Mammary microvascular endothelial cell (primary cell): ENCODE results near the gene PPP1R14B. TPM values are rescaled to one million over a fixed set of nuclear protein-coding genes. Genes with fewer than 3 reads are reported as not detected.

Experiments used
- total RNA-seq: library from RNA; depleted of rRNA; stranded (reverse); fragments of >200 nt; gene quantifications from 2 replicates; pipeline ENCODE4 v1.2.3, GENCODE V29; 2015

The PPP1R14B gene, protein sequence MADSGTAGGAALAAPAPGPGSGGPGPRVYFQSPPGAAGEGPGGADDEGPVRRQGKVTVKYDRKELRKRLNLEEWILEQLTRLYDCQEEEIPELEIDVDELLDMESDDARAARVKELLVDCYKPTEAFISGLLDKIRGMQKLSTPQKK
- total RNA-seq = 432 and 445 TPM in 2 replicates

DNA sequence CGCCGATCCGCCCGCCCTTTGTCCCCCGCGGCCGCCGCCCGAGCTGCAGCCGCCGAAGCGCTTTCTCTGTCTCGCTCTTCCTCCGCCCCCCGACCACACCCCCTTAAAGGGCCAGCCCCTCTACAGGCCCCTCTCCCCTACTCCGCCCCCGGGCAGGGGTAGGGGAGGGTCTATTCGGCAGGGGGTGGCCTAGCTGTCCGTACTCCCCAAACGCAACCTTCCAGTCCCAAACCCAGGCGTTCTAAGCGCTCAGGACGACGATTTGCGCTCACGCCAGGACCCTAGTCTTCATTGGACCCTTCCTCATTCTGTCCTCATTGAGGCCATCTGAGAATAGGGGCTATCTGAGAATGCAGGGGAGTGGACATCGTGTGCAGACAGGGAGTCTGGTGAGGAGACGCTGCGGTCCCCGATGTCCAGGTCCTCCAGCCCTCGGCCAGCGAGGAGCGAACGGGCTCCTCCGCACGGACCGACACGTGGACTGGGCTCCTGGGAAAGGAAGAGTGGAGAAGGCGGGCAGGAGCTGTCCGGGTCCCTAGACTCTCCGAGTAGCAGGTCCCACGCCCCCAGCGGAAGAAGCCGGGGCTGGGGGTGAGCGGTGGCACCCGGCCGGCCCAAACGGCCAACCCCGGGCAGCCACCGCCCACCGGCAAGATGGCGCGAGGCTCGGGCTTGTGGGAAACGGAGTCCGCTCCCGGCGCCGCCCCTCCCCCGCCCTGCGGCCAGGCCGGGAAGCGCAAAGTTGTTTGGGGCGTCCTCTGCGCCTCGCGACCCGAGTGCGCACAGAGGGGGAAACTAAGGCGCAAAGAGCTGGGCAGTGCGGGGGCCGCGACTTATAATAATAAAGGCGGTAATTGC is at the start of gene PPP1R14B:
TSS of gene PPP1R14B (minus strand) at position 73 of the 858 bp plus-strand sequence. CDS start 270 bp downstream, outside the sequence.

DNA sequence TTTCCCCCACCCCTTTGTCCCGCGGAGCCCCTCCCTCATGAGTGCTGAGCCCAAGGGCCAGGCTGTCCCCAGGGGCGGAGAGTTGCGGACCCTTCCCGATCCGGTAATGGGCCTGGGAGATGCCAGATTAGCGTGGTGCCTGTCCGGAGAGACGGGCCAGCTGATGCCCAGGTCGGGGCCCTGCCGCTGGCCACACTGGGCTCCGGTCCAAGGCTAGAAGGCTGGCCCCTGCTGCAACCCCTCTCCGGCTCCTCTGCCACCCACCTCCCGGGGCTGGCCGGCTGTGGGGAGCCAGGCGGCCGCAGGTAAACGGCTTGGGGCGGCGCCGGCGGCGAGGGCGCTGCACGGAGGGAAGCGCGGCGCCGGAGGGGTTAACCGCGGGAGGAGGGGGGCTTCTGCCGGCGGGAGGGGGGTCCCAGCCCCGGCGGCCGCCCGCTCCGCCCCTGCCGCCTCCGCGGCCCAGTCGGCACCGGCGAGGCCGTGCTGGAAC is 44.6 kb upstream of the PPP1R14B start, which contains the start of gene KCNK4:
TSS of gene KCNK4 (plus strand) at position 41 of the 490 bp plus-strand sequence. CDS start 1,717 bp downstream, outside the sequence.

DNA sequence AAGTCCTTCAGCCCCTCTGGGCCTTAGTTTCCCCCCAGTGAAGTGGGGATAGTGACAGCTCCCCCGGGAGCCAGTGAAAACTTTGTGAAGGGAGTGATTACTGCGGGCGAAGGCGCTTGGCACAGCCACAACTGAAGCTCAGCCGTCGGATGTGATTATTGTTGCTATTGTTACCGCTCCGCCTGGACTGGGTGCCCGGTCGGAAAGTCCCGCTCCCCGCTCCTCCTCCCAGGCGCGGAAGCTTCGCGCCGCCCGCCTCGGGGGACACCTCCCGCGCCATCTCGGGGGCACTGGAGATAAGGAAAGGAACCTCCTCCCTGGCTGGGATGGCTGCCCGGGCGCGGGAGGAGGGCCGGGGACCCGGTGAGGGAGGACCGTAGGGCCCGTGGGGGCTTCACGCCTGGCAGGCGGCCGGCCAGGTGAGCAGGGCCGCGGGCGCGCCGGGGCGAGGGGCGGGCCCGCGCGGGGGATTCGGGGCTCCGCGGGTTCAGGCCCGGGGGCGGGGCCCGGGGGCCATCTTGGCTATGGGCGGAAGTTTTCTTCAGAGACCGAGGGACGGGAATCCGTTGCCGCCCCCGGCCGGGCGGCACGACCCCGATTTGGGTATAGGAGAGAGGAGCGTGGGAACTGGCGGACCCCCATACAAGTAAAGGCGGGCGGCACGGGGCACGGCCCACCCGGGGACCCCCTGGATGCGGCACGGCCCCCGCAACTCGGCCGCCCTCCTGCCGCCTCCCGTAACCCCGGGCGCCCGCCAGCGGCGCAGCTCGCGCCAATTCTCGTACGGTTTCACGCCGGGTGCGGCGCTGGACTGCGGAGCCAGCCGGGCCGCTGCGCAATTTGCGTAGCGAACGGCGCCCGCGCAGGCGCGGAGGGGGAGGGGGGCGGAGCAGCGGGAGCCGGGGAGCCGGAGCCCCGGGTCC is 38.5 kb upstream of the PPP1R14B start, which contains the start of gene GPR137:
TSS of gene GPR137 (plus strand) at position 887 of the 923 bp plus-strand sequence. CDS start 677 bp downstream, outside the sequence.

DNA sequence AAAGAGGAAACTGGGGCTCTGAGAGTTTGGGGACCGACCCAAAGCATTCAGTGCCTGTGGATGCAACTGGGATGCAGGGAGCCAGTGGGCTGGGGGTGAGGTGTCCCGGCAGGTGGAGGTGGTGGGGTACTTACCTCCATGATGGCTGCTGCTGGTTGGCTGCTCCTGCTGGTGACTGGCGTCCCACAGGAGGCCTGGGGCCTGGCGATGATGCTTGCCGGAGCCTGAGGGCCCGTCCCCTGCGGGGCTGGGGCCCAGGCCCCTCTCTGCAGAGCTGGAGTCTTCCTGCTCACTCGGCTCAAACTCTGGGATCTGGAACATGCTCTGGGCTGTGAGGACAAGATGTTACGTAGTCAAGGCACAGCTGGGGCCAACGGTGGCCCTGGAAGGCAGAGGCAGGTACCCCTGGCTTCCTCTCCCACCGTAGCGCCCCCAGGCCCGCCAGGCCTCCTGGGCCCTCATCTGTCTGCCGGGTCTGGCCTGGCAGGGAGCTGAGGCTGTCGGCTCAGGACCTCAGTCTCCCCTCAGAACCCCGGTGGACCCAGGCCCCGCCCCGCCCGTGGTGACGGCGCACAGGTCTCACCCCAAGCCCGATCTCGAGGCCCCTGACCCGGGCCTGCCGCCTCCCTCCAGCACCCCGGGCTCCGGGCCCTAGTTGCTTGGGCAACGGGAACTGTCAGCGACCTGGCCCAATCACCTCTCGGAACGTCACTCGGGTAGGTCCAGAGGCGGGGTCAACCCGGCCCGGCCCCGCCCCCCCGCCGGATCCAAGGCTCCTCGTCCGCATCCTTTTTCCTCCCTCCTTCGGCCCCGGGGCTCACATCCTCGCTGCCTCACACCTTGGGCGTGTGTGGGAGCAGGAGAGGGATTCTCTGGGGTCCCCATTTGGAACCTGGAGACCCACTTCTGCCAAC is 37.6 kb upstream of the PPP1R14B start, which contains the start of gene BAD:
TSS of gene BAD (minus strand) at position 618 of the 914 bp plus-strand sequence. CDS start at position 321, 297 bp downstream.

DNA sequence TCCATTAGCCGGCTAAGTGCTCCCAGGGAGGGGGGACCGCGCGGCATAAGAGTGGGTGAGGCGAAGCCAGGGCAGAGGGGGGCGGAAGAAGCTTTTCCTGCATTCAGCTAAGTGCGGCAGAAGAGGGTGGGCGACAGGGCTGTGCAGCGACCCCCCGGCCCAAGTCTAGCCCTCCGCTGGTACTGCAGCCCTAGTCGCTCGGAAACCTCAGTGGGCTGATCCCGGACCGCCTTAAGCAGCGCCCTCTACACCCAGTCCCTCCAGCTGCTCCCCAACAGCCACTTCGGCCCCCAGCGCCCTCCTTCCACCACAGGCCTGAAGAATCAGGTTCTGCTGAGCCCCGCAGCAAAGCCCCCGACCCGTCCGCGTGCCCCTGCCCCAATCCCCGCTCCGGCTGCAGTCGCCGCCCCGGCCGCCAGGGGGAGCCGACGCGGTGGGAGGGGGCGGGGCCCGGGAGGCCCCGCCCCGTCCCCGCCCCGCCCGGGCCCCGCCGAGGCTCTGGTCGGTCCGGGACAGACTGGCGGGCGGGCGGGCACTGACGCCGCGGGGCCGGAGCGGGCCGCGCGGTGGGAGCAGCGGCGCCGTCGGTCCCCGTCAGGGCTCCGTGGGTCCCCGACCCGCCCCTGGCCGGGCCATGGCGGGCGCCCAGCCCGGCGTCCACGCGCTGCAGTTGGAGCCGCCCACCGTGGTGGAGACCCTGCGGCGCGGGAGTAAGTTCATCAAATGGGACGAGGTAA is 4.4 kb upstream of the PPP1R14B start, which contains the start of gene PLCB3:
TSS of gene PLCB3 (plus strand) at position 515 of the 737 bp plus-strand sequence. CDS start at position 635, 120 bp downstream.

DNA sequence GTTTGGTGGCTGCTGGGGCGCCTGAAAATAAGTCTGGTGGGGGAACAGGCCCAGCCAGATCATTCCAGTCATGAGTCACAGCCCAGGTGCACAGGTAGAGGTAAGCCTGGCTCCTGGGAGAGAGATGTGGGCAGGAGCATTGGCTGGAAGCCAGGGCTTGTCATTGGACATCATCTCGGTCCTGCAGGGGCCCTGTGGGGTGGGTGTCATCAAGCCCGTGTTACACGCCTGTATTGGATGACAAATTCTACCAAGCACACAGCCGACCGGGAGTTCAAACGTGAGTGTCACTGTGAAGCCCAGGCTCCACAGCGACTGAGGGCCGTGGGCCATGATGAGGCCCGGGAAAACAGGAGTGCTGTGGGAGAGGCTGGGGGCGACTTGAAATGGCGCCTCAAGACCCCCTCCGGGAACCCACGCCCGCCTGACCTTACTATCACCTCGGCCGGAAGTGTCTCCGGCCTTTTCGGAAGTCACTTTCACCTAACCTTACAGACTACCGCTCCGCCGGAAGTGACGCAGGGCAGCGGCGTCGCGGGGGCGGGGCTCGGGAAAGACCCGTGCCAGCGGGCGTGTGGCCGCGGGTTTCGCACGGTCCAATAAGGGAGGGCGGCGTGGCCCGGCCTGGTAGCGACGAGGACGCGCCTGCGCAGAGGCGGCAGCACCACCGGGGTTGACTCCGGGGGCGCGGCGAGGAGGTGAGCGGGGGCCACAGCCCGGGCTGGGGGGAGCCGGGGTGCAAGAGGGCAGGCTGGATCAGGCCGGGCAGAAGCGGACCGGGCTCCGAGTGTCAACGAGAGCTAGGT is 6.1 kb downstream of the PPP1R14B start, which contains the start of gene FKBP2:
TSS of gene FKBP2 (plus strand) at position 661 of the 806 bp plus-strand sequence. CDS start 1,293 bp downstream, outside the sequence.

DNA sequence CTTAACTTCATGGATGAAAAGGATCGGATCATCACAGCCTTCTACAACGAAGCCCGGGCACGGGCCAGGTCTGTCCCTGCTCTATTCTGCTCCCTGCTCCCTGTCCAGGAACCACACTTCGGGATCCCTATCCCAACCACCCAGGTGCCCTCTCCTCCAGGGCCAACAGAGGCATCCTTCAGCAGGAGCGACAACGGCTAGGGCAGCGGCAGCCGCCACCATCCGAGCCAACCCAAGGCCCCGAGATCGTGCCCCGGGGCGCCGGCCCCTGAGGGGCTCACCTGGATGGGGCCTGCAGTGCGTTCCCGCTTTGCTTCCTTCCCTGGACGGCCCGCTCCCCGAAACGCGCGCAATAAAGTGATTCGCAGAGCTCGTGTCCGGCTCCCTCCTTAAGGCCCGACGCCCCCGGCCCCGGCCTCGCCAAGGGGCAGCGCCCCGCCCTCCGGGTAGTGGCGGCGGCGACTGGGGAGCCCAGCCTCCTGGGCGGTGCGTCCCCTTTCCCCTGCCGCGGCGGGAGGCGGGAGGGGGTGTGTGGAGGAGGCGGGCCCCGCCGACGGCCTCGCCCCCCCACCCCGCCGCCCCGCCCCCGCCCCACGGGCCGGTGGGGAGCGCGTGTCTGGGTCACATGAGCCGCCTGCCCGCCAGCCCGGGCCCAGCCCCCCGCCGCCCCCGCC is 12.7 kb downstream of the PPP1R14B start, which contains the start of gene VEGFB:
TSS of gene VEGFB (plus strand) at position 672 of the 674 bp plus-strand sequence. CDS start 250 bp downstream, outside the sequence.

DNA sequence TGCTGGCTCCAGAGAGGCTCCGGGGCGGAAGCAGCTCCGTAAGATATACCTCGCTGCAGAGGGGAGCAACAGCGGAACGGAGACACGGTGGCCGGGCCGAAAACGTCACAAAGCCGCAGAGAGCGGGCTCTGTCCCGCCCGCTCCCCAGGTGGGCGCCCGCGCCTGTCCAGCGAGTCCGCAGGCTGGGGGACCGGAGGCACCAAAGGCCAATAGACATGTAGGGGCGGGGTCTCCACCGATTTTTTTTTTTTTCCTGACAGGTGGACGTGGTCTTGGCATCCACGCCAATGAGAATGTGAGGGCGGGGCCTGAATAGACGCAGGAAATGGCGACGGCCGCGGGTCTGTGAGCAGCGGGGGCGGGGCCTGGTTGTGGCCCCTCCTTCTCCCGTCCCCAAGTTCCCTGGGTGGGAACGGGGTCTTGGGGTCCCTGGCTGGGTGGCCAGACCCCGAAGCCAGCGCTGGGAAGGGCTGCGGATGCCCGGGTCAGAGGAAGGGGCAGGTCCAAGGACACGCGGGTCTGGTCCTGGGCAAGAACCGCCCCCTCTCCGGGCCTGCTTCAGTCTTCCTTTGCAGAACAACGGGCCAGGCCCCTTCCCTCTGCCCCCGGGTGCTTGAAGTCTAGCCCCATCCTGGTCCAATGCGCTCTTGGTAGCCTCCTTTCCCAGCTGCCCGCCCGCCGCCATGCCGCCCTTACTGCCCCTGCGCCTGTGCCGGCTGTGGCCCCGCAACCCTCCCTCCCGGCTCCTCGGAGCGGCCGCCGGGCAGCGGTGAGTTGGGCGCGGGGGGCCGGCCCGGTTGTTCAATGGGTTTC is 16.4 kb downstream of the PPP1R14B start, which contains the start of gene DNAJC4:
TSS of gene DNAJC4 (plus strand) at position 378 of the 814 bp plus-strand sequence. CDS start at position 685, 307 bp downstream.

DNA sequence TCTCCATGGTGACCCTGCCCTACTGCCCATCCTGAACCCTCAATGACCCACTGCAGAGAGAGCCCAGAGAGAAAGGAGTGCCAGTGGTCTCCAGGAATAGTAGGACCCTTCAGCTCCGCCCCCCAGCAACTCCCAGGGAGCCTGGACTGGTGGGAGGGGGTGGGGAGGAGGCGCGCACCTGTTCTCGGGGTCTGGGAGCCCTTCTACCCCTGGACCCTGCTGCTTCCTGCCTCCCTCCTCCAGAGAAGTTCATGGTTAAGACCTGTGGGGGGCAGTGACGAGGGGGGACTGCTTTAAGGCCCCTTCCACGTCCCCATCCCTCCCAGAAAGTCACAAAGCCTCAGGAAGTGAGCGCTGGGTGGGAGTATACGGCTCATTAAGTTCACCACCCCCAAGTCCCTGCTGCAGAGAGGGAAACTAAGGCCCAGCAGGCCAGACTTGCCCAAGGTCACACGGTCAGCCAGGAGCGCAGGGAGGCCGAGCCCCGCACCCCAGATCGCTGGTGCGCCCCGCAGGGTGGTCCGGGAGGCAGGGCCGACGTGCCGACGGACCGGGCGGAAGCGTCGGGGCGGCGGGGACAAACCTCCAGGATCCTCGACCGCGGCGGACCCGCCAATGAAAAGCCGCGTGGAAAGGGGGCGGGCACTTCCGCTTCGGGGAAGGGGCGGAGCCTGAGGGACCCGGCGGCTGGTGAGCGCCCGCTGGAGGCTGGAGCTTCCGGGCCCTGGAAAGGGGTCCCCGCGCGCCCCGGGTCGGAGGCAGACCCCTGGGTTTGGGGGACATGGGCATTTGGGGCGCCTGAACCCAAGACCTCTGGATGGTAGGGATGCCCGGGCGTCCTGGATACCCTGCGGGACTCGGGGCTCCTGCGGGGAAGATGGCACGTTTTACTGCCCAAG is 20.9 kb downstream of the PPP1R14B start, which contains the start of the genes NUDT22 and TRPT1:
TSS of gene NUDT22 (plus strand) at position 667 of the 899 bp plus-strand sequence. CDS start 379 bp downstream, outside the sequence.
TSS of gene TRPT1 (minus strand) at position 579 of the 899 bp plus-strand sequence. CDS start at position 253, 326 bp downstream.

DNA sequence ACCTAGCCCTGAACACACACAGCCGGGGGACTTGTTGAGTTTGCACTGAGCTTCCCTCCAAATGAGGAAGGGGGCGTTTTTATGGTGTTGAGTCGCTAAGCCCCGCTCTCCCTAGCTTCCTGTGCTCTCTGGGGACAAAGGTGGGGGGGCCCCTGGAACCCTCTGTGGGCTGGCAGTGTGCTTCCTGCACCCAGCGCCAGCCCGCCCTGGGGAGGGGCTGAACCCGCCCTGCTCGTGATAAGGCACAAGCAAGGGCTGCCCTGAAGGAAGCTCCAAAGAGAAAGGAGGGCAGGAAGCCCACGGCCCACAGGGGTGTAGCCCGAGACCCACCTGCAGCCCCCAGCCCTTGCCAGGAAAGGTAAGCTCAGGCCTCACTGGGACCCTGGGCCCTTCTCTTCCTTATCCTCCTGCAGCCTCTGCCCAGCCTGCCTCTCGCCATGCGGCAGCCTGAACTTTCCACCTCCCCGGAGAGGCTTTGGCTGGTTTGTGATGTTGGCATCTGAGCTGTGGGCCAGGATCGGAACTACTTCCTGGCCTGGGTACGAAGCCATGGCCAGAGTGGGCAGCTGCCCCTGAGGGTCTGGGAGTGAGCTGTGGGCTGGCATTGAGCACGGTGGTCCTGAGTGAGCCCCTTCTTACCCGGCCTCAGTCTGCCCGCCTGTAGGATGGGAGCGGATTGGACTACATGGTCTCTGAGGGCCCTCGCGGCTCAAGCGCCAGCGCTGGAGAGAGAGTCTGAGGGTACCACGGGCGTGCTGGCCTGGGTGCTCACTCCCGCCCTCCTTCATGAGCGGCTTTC is 40.1 kb downstream of the PPP1R14B start, which contains the start of gene FERMT3:
TSS of gene FERMT3 (plus strand) at position 265 of the 799 bp plus-strand sequence. CDS start 644 bp downstream, outside the sequence.

Other genes starting within 250 kb of the PPP1R14B start
- gene FLRT1, start 211.0 kb downstream of the PPP1R14B start, total RNA-seq = not detected in 2 replicates
- 10.5 and 17.9 TPM in 2 replicates for gene MACROD1, start 80.8 kb downstream of the PPP1R14B start, total RNA-seq
- gene STIP1, start 60.8 kb downstream of the PPP1R14B start, total RNA-seq = 223 and 239 TPM in 2 replicates
- 59.4 and 69.7 TPM in 2 replicates for gene FERMT3, start 40.2 kb downstream of the PPP1R14B start, total RNA-seq
- gene TRPT1, start 20.8 kb downstream of the PPP1R14B start, total RNA-seq = 30.1 and 30.4 TPM in 2 replicates
- gene NUDT22, start 20.7 kb downstream of the PPP1R14B start, total RNA-seq = 58.7 and 61.6 TPM in 2 replicates
- 6.5 and 9.0 TPM in 2 replicates for gene DNAJC4, start 16.4 kb downstream of the PPP1R14B start, total RNA-seq
- gene VEGFB, start 12.4 kb downstream of the PPP1R14B start, total RNA-seq = 31.6 and 40.1 TPM in 2 replicates
- gene FKBP2, start 5.8 kb downstream of the PPP1R14B start, total RNA-seq = 65.9 and 69.2 TPM in 2 replicates
- gene PLCB3, start 4.6 kb upstream of the PPP1R14B start, total RNA-seq = 61.3 and 67.5 TPM in 2 replicates
- gene BAD, start 37.7 kb upstream of the PPP1R14B start, total RNA-seq = 95.7 and 96.5 TPM in 2 replicates
- gene GPR137, start 38.9 kb upstream of the PPP1R14B start, total RNA-seq = 22.8 and 27.8 TPM in 2 replicates
- gene KCNK4, start 44.4 kb upstream of the PPP1R14B start, total RNA-seq = not detected in 2 replicates
- 0.15 TPM in 1 of 2 replicates, not detected in the other for gene CATSPERZ, start 53.4 kb upstream of the PPP1R14B start, total RNA-seq
- 32.8 and 35.2 TPM in 2 replicates for gene ESRRA, start 58.6 kb upstream of the PPP1R14B start, total RNA-seq
- gene TRMT112, start 70.6 kb upstream of the PPP1R14B start, total RNA-seq = 410 and 421 TPM in 2 replicates
- 302 and 324 TPM in 2 replicates for gene PRDX5, start 71.2 kb upstream of the PPP1R14B start, total RNA-seq
- gene CCDC88B, start 93.3 kb upstream of the PPP1R14B start, total RNA-seq = 2.9 and 3.5 TPM in 2 replicates
- gene RPS6KA4, start 112.2 kb upstream of the PPP1R14B start, total RNA-seq = 67.4 and 68.5 TPM in 2 replicates